Activated CD4-positive, alpha-beta T cell treated with anti-CD3 and anti-CD28 coated beads, Interleukin-2, amount 10 ng/mL, durations not matched to agents 7 days and 5 days (primary cell): Measurements from ENCODE around the gene PACRG. TPM values are rescaled to one million over a fixed set of nuclear protein-coding genes. Genes with fewer than 3 reads are reported as not detected.

ENCODE experiments used
- CTCF ChIA-PET: fragments of 350-600 bp; sonication (Branson Sonifier 250); formaldehyde crosslinking; loops from one replicate; lab custom pipeline; 2021; ENCODE audit warnings: antibody characterized with exemption; lab: Charles Lee
- POLR2A ChIA-PET: fragments of 350-600 bp; sonication (Branson Sonifier 250); formaldehyde crosslinking; loops from one replicate; lab custom pipeline; 2021; ENCODE audit warnings: antibody characterized with exemption; lab: Charles Lee
- DNase-seq: peaks from one replicate; pipeline ENCODE4 v3.0.0-alpha.2; 2020
- H3K27ac Mint-ChIP-seq: one replicate; pipeline ENCODE4 v1.8.0; 2021; ENCODE audit warnings: mild to moderate bottlenecking, moderate library complexity, mixed read lengths
- H3K27me3 Mint-ChIP-seq: one replicate; pipeline ENCODE4 v1.8.0; 2021; ENCODE audit warnings: mixed read lengths
- H3K36me3 Mint-ChIP-seq: one replicate; pipeline ENCODE4 v1.8.0; 2021; ENCODE audit warnings: low read depth, mixed read lengths
- H3K4me1 Mint-ChIP-seq: one replicate; pipeline ENCODE4 v1.8.0; 2021; ENCODE audit warnings: mixed read lengths
- H3K4me3 Mint-ChIP-seq: one replicate; pipeline ENCODE4 v1.8.0; 2021; ENCODE audit warnings: mild to moderate bottlenecking, moderate library complexity, mixed read lengths
- H3K9me3 Mint-ChIP-seq: one replicate; pipeline ENCODE4 v1.8.0; 2021; ENCODE audit warnings: mixed read lengths
- total RNA-seq, 2 experiments: library from RNA; stranded (reverse); gene quantifications; one replicate each; pipeline ENCODE4 v1.2.3, GENCODE V29; 2021

PACRG gene
- total RNA-seq, 2 experiments from 2014 or later: 0.32 TPM; not detected in 1

DNA sequence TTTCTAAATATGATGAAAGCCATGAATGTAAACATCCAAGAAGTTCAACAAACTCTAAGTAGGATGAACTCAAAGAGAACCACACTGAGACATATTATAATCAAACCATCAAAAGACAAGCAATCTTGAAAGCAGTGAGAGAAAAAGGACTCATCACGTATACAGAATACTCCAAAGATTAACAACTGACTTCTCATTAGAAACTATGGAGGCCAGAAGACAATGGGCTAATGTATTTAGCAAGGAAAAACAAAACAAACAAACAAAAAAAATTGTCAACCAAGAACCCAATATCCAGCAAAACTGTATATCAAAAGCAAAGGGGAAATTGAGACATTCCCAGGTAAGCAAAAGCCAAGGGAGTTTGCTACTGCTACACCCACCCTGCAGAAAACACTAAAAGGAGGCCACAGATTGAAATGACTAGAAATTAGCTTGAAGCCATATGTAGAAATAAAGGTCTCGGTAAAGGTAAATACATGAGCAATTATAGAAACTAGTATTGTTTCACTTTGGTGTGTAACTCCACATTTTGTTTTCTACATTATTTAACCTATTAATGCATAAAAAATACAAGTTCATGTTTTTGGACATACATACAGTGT is 385.7 kb downstream of the PACRG start:
- ChIA-PET POLR2A (no interaction called here), CTCF (no interaction called here)
- Mint-ChIP-seq H3K27me3 (no peaks in the 10 kb centered on the region), H3K4me1 (no peaks in the 10 kb centered on the region), H3K27ac (no peak overlapping the region), H3K4me3 (no peak overlapping the region), H3K9me3 (peaks cover 11% of the 10 kb centered on the region), H3K36me3 (no peaks in the 10 kb centered on the region)
- no peak for DNase-seq

DNA sequence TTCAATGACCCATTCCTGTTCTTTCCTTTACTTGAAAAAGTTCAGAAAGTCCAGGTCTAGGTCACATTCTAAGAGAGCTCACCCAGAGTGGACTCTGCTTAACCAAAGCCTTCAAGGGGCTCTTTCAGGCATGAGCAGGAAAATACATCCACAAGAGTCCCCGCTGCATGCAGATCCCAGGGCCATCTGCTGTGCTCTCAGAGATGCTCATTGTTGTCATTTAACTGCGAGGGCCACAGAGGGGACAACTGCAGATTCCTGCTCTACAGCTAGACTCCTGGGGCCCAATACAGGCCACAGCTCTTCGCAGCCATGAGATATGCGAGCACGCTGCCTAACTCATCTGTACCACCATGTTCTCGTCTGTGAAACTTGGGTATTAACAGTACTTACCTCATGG is 391.2 kb downstream of the PACRG start:
- no peak for DNase-seq
- Mint-ChIP-seq H3K27ac (no peak overlapping the region), H3K27me3 (no peaks in the 10 kb centered on the region), H3K36me3 (no peaks in the 10 kb centered on the region), H3K4me1 (no peaks in the 10 kb centered on the region), H3K4me3 (no peak overlapping the region), H3K9me3 (no peaks in the 10 kb centered on the region)
- ChIA-PET CTCF (no interaction called here), POLR2A (no interaction called here)

DNA sequence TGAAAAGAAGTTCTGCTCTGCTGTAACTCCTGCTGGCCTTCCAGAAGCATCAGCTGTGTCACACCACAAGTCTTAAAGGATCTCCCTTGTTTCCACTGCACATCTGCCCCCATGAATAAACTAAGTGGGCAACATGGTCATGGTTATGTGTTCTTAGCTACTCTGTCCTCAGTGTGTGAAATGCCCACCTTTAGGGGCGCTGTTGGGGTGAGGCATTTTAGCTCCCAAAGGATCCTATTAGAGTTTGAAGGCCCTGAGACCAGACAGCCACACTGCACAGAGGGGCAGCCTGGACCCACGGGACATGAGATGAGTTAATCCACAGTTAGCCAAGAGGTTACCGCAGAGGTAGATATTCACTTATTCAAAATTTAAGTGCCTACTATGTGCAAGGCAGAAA is 392.4 kb downstream of the PACRG start:
- no peaks in the 10 kb centered on the region for H3K36me3 Mint-ChIP-seq
- POLR2A ChIA-PET: no interaction called here
- no peaks in the 10 kb centered on the region for H3K9me3 Mint-ChIP-seq
- no peak overlapping the region for H3K4me3 Mint-ChIP-seq
- CTCF ChIA-PET: no interaction called here
- H3K27ac Mint-ChIP-seq: no peak overlapping the region
- DNase-seq: no peak
- H3K4me1 Mint-ChIP-seq: no peaks in the 10 kb centered on the region
- no peaks in the 10 kb centered on the region for H3K27me3 Mint-ChIP-seq

DNA sequence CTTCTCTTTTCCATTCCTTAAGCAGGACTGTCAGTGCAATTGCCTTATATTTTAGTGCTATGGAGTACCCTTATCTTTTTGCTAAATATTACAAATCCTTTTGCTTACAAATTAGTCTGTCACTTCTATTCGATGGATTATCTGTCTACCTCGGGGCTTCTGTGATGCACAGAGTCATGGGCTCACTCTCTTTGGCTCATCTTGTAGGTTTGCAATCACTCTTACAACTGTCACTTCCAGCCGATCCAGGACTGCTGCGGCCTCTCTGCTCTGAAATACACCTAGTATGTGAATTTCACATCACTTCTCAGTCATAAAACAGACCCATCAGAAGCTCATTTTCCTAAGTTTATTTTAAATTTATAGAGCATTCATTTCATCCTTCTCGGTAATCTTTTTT is 393.5 kb downstream of the PACRG start:
- Mint-ChIP-seq H3K27ac (no peak overlapping the region), H3K9me3 (no peaks in the 10 kb centered on the region), H3K4me1 (no peaks in the 10 kb centered on the region), H3K36me3 (no peaks in the 10 kb centered on the region), H3K27me3 (no peaks in the 10 kb centered on the region), H3K4me3 (no peak overlapping the region)
- ChIA-PET CTCF (interaction anchor here (0.7 kb wide), 1 partner anchor 1797 kb away, joined by 4 read pairs; no protein-coding TSS in a partner anchor), POLR2A (no interaction called here)
- no peak for DNase-seq

DNA sequence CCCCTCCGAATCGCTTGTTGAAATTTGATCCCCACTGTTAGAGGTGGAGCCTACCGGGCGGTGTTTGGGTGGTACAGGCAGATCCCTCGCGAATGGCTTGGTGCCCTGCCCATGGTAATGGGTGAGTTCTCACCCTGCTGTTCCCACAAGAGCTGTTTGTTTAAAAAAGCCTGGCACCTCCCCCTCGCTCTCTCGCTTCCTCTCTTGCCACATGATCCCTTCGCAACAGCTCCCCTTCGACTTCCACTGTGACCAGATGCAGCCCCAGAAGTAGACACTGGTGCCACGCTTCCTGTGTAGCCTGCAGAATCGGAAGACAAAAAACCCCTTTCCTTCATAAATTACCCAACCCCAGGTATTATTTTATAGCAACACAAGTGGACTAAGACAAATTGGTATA is 394.6 kb downstream of the PACRG start:
- ChIA-PET CTCF (no interaction called here), POLR2A (no interaction called here)
- Mint-ChIP-seq H3K4me3 (no peak overlapping the region), H3K9me3 (no peaks in the 10 kb centered on the region), H3K36me3 (no peaks in the 10 kb centered on the region), H3K4me1 (no peaks in the 10 kb centered on the region), H3K27me3 (no peaks in the 10 kb centered on the region), H3K27ac (no peak overlapping the region)
- DNase-seq: no peak

DNA sequence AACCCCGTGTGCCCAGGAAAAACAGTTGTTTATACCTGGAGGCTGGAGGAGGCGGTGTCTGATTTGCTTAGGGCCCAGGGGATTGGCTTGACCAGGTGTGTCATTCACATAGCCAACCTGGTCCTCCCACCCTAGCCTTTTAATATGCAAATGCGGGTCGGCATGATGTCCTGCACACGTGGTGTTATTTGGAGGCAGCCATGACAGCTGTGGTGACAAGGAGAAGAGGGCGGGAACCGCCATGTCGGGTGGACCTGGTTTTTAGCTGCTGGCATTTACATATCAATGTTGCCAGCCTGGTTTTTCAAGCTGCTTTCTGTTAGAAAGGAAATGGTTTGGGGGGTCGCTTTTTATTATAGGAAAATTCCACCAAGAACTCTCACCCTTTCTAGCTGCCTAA is 395.3 kb downstream of the PACRG start:
- ChIA-PET POLR2A (no interaction called here), CTCF (no interaction called here)
- Mint-ChIP-seq H3K4me1 (no peaks in the 10 kb centered on the region), H3K9me3 (no peaks in the 10 kb centered on the region), H3K27ac (no peak overlapping the region), H3K27me3 (no peaks in the 10 kb centered on the region), H3K4me3 (no peak overlapping the region), H3K36me3 (no peaks in the 10 kb centered on the region)
- no peak for DNase-seq

DNA sequence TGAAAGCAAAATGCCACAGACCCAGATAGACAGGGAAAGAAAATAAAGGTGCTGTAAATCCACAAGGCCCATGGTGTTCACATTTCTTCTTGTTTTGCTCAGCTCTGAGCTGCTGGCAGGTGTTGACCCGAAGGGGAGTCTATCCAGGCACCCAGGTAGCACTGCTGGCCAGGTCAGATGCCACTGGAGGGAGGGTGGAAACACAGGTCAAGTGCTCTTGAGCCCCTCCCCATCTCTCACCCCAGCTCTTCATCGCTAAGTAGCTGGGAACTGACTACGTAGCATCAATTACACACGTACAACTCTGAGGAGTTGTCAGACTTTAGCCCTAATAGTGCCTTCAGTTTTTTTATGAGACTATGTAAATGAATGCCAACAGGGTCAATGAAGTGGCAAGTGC is 399.0 kb downstream of the PACRG start:
- Mint-ChIP-seq H3K4me1 (no peaks in the 10 kb centered on the region), H3K4me3 (no peak overlapping the region), H3K36me3 (no peaks in the 10 kb centered on the region), H3K27me3 (no peaks in the 10 kb centered on the region), H3K9me3 (no peaks in the 10 kb centered on the region), H3K27ac (no peak overlapping the region)
- CTCF ChIA-PET: no interaction called here
- no peak for DNase-seq
- POLR2A ChIA-PET: no interaction called here

DNA sequence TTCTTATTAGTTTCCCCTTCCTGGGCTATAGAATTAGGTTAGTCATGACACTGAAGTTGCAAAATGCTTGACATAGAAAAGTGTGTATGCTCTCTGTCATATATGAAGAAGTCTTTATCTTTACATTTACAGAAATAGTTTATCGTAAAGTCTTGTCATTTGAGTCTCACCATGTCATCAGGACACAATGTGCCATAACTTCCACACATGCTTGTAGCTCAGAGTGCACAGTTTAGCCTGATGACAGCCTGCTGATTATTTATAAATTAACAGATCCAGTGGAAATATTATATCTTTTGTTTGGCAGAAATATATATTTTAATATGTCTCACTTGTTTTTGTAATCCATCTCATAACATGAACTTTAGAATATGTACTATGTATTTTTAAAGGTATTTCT is 399.8 kb downstream of the PACRG start:
- Mint-ChIP-seq H3K27me3 (no peaks in the 10 kb centered on the region), H3K27ac (no peak overlapping the region), H3K9me3 (no peaks in the 10 kb centered on the region), H3K4me3 (no peak overlapping the region), H3K4me1 (no peaks in the 10 kb centered on the region), H3K36me3 (no peaks in the 10 kb centered on the region)
- no peak for DNase-seq
- ChIA-PET CTCF (no interaction called here), POLR2A (no interaction called here)

DNA sequence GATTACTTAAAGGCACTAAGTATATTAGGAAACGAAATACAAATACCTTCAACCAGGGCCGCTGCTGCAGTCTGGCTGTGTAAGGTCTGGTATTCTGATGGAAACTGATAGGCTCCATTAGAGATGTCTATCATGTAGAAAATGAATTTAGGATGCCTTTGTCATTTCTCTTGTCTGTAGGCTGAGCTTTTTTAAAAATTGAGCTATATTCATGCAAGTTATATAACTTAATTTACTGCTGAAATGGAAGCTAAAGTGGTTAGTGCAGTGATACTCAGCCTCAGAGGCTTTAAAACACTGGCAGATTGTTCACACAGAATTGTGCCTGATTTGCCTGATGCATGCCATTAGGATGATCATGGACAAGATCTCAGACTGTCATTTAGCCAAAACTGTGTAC is 400.6 kb downstream of the PACRG start:
- Mint-ChIP-seq H3K27me3 (no peaks in the 10 kb centered on the region), H3K36me3 (no peaks in the 10 kb centered on the region), H3K4me3 (no peak overlapping the region), H3K4me1 (no peaks in the 10 kb centered on the region), H3K27ac (no peak overlapping the region), H3K9me3 (no peaks in the 10 kb centered on the region)
- POLR2A ChIA-PET: no interaction called here
- CTCF ChIA-PET: no interaction called here
- DNase-seq: no peak

DNA sequence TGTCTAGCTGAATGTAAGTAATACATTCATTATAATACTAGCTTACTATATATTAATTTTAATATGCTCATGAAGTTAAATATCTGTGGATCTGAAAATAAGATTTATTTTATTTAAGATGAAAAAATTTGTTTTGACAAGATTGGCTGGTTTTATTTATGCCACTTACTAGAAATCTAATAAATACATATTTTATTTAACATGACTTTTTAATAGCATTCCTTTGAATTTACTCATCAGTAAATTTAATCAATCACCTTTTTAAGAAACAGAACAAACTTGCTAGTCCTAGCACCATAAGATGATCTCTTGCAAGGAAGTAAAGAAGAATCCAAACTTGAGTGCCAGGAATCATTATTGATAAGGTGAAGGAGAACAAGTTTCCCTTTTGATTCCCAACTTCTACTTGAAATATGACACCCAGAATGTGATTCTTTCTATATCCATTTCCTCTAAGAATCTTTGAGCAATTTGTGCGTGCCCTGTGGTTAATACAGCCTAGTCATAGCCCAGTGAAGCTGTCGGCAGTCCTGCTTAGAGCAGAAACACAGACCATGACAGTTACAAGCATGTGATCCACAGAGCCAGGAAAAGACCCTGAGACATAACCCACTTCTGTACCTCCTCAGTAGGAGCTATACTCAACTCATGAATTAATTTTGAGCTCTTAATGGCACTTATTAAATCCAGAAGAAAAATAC is 404.4 kb downstream of the PACRG start:
- Mint-ChIP-seq H3K27me3 (no peaks in the 10 kb centered on the region), H3K9me3 (no peaks in the 10 kb centered on the region), H3K4me1 (no peaks in the 10 kb centered on the region), H3K27ac (no peak overlapping the region), H3K4me3 (no peak overlapping the region), H3K36me3 (no peaks in the 10 kb centered on the region)
- ChIA-PET CTCF (no interaction called here), POLR2A (no interaction called here)
- DNase-seq: no peak

DNA sequence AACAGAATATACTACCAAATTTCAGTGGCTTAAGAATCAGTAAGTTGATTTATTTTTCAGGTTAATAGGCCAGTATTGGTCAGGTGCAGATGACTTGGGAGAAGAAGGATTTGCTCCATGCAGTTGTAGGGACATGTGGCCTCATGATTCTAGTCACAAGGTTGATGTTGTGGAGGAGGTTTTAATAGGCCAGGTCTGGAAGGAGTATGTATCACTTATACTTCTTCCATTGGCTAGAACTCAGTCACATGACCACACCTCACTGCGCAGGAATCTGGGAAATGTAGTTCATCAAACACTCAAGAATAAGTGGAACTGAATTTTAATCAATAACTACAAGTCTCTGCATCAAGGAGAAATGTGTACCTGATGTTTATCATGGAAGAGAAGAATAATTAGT is 405.2 kb downstream of the PACRG start:
- H3K27me3 Mint-ChIP-seq: no peaks in the 10 kb centered on the region
- no peak overlapping the region for H3K27ac Mint-ChIP-seq
- ChIA-PET POLR2A (no interaction called here), CTCF (no interaction called here)
- H3K9me3 Mint-ChIP-seq: no peaks in the 10 kb centered on the region
- H3K4me3 Mint-ChIP-seq: no peak overlapping the region
- DNase-seq: no peak
- no peaks in the 10 kb centered on the region for H3K4me1 Mint-ChIP-seq
- no peaks in the 10 kb centered on the region for H3K36me3 Mint-ChIP-seq

DNA sequence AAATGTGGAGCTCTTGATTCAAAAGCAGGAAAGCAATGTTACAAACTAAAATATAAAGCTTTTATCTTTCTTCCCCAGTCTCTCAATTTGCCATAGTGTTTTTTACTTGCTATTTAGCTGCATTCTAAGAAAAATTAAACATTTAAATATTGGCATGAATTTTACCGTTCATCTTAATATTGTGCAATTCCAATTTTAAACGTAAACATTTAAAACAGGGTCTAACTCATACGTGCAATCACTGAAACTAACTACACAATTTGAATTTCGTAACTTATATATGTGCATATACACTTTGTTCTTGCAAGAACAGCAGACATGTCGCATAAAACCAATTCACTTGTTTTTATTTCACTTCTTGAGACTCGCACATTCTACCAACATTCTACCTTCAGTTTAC is 405.9 kb downstream of the PACRG start:
- Mint-ChIP-seq H3K4me3 (no peak overlapping the region), H3K27me3 (no peaks in the 10 kb centered on the region), H3K9me3 (no peaks in the 10 kb centered on the region), H3K4me1 (no peaks in the 10 kb centered on the region), H3K27ac (no peak overlapping the region), H3K36me3 (no peaks in the 10 kb centered on the region)
- POLR2A ChIA-PET: no interaction called here
- DNase-seq: no peak
- CTCF ChIA-PET: no interaction called here

DNA sequence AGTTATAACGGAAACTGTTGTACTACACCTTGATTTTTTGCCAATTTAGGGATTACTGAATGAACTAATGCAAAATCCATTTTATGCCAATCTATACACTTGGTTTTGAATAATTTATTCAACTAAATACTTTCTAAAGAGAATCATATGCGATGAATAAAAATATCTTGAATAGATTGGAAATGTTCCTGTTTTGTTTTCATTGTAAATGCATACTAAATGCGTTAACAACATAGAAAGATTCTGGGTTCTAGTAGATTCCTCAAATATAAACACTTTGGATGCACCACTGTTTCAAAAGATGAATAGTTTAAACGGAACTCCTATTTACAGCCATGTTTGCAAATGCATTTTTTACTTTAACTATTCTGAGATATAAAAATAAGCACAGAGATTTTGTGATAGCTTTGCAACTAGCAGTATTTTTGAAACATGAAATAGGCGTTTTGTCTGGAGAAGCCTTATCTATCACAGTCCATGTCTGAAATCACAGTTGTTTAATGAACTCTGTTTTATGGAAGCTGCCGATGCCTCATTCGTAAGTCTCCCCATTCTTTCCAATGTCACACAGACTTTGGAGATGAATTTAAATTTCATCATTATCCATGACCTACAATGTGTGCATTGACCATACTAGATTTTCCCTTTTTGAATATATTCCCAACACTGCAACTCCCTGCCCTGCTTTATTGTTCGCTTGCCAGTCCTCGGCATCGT is 409.1 kb downstream of the PACRG start:
- Mint-ChIP-seq H3K4me3 (no peak overlapping the region), H3K27me3 (no peaks in the 10 kb centered on the region), H3K36me3 (no peaks in the 10 kb centered on the region), H3K27ac (no peak overlapping the region), H3K9me3 (no peaks in the 10 kb centered on the region), H3K4me1 (no peaks in the 10 kb centered on the region)
- ChIA-PET POLR2A (no interaction called here), CTCF (no interaction called here)
- no peak for DNase-seq
